Left renal pelvis (tissue), 4 donors: Measurements from ENCODE around the gene AAR2. TPM values are rescaled to one million over a fixed set of nuclear protein-coding genes. Genes with fewer than 3 reads are reported as not detected.

Experiments
- DNase-seq, 4 donors: peaks; one replicate each; pipeline ENCODE4 v3.0.0-alpha.2; 2013; ENCODE audit warnings: low read depth in 4 of 4, low spot score in 3 of 4
- polyA plus RNA-seq, 4 donors: library from polyadenylated mRNA; unstranded; fragments of 120-200 nt; gene quantifications; one replicate each; pipeline ENCODE4 v1.2.1, GENCODE V29; 2013; ENCODE audit not compliant: insufficient read length in 4 of 4

The AAR2 gene
- polyA plus RNA-seq, 4 donors, result 37.2 to 46.6 (median 42.9) TPM

GRCh38 chr20:36275441-36276189 is 39.3 kb downstream of the AAR2 start:
- no peak for DNase-seq

GRCh38 chr20:36277546-36277945 is 41.3 kb downstream of the AAR2 start:
- no peak for DNase-seq

- DNase-seq, result no peak
These were observed 43.1 kb downstream of the AAR2 start for GRCh38 chr20:36279362-36279761.

GRCh38 chr20:36279776-36280175 is 43.5 kb downstream of the AAR2 start:
- no peak for DNase-seq

GRCh38 chr20:36281785-36282380 is 45.6 kb downstream of the AAR2 start:
- DNase-seq, result no peak

GRCh38 chr20:36284751-36285150 is 48.5 kb downstream of the AAR2 start:
- no peak for DNase-seq

GRCh38 chr20:36285746-36286447 is 49.6 kb downstream of the AAR2 start:
- DNase-seq, result no peak

- DNase-seq, result no peak
These were observed 61.4 kb downstream of the AAR2 start for GRCh38 chr20:36297656-36298055.

GRCh38 chr20:36298061-36298460 is 61.8 kb downstream of the AAR2 start:
- DNase-seq, result no peak

- DNase-seq, result no peak
These were observed 62.6 kb downstream of the AAR2 start for GRCh38 chr20:36298795-36299339.

GRCh38 chr20:36299459-36299858 is 63.2 kb downstream of the AAR2 start:
- no peak for DNase-seq

- no peak for DNase-seq
These were observed 65.3 kb downstream of the AAR2 start for GRCh38 chr20:36301359-36302119.

- DNase-seq, result no peak
These were observed 66.8 kb downstream of the AAR2 start for GRCh38 chr20:36303020-36303595.

GRCh38 chr20:36303831-36304230 is 67.6 kb downstream of the AAR2 start:
- no peak for DNase-seq

- no peak for DNase-seq
These were observed 68.7 kb downstream of the AAR2 start for GRCh38 chr20:36304786-36305495.

- no peak for DNase-seq
These were observed 69.6 kb downstream of the AAR2 start, which contains the start of gene DLGAP4 for GRCh38 chr20:36305602-36306551. TSS of gene DLGAP4 (plus strand) at chr20:36306339. CDS start at chr20:36431718, 125,379 bp downstream.
